GM23248 (cell line): ENCODE data around the gene QKI.

ENCODE experiments used
- EZH2 ChIP-seq: fragments of 200-600 bp; sonication (generic); IDR thresholded peaks from 2 replicates; pipeline ENCODE4 v1.6.1; 2018; ENCODE audit warnings: antibody characterized with exemption, mild to moderate bottlenecking; ENCODE audit not compliant: insufficient read depth, poor library complexity, severe bottlenecking
- EZH2phosphoT487 ChIP-seq: fragments of 200-600 bp; sonication (generic); IDR thresholded peaks from 2 replicates; pipeline ENCODE4 v1.6.1; 2018; ENCODE audit warnings: antibody characterized with exemption, moderate library complexity, mild to moderate bottlenecking, low read depth; ENCODE audit not compliant: insufficient read depth

DNA sequence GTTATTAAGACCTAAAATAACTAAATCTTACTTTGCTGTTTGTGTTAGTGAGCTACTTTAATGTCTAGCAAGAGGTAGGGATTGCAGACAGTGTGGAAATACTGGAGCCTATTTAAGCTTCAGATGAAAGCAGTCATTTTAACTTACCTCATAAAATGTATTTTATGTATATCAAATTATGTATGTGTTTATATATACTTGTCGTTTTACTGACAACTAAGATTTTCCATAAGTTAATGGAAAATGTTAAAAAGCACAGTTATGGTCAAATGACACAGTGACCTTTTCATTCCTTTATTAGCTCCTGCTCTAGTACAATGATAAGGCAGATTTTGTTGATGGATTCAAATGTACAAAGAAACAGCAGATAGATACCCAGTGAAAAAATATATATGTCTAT lies 34.6 kb downstream of the QKI start:
- TF ChIP-seq EZH2phosphoT487 (no peak), EZH2 (no peak)
